SK-N-SH (cell line): ENCODE results near the gene HEMGN. TPM values are rescaled to one million over a fixed set of nuclear protein-coding genes. Genes with fewer than 3 reads are reported as not detected.
"Not testable (repeated sequence)": the region's sequence is repeated elsewhere in the genome, so short reads cannot be mapped to it uniquely, and the experiment has no call there.

ENCODE experiments used
- CTCF ChIA-PET: fragments of 300-600, 350-600 bp; formaldehyde crosslinking; extraction: SDS; loops from one replicate; lab custom pipeline; 2021; lab: Yijun Ruan, JAX
- POLR2A ChIA-PET: fragments of 350-600 bp; sonication (Branson Sonifier 250); formaldehyde crosslinking; extraction: SDS; loops from one replicate; lab custom pipeline; 2020; ENCODE audit warnings: antibody characterized with exemption, inconsistent platforms; lab: Yijun Ruan, JAX
- DNase-seq: peaks from one replicate; pipeline ENCODE4 v3.0.0; 2012
- H2AFZ ChIP-seq: fragments of 200-600 bp; sonication (generic); 2 replicates; pipeline ENCODE4 v1.8.1; 2016; ENCODE audit warnings: antibody characterized with exemption, mild to moderate bottlenecking, low read depth
- H3F3A ChIP-seq: fragments of 200-600 bp; sonication (generic); replicated peaks from 2 replicates; pipeline ENCODE3; 2016; ENCODE audit warnings: antibody characterized with exemption, mild to moderate bottlenecking; ENCODE audit not compliant: insufficient read depth
- H3K27ac ChIP-seq, 2 experiments: fragments of 200-500 bp in 1 of 2; fragments of 200-600 bp in 1 of 2; sonication (Bioruptor generic) in 1 of 2; sonication (generic), shearing (Covaris generic) in 1 of 2; 2 replicates each; pipeline versions ENCODE4 v1.5.1 to v1.6.1; 2014 to 2016; ENCODE audit warnings: low read depth in 2 of 2, inconsistent platforms in 1 of 2, low read length in 1 of 2, mild to moderate bottlenecking in 1 of 2, mixed read lengths in 1 of 2
- H3K27me3 ChIP-seq: fragments of 200-600 bp; sonication (generic), shearing (Covaris generic); 2 replicates; pipeline ENCODE4 v1.6.1; 2016; ENCODE audit warnings: mixed run types; ENCODE audit not compliant: insufficient read depth
- H3K36me3 ChIP-seq, 2 experiments: fragments of 200-500 bp in 1 of 2; fragments of 200-600 bp in 1 of 2; sonication (Bioruptor generic) in 1 of 2; sonication (generic) in 1 of 2; replicated peaks in 1 of 2; 2 replicates each; pipeline versions ENCODE3 to v1.5.1; 2014 to 2016; ENCODE audit warnings: low read length in 1 of 2, mild to moderate bottlenecking in 1 of 2; ENCODE audit not compliant: insufficient read depth in 2 of 2, control insufficient read depth in 1 of 2
- H3K4me1 ChIP-seq, 2 experiments: fragments of 200-500 bp in 1 of 2; fragments of 200-600 bp in 1 of 2; sonication (Bioruptor generic) in 1 of 2; sonication (generic), shearing (Covaris generic) in 1 of 2; 2 replicates each; pipeline versions ENCODE4 v1.5.1 to v1.6.1; 2014 to 2016; ENCODE audit warnings: low read depth in 1 of 2, low read length in 1 of 2, mixed run types in 1 of 2; ENCODE audit not compliant: insufficient read depth in 2 of 2, control insufficient read depth in 1 of 2
- H3K4me2 ChIP-seq: fragments of 200-600 bp; sonication (generic), shearing (Covaris generic); 2 replicates; pipeline ENCODE4 v1.6.1; 2017; ENCODE audit warnings: mixed run types
- H3K4me3 ChIP-seq, 2 experiments: fragments of 200-500 bp in 1 of 2; fragments of 200-600 bp in 1 of 2; sonication (Bioruptor generic) in 1 of 2; sonication (generic), shearing (Covaris generic) in 1 of 2; 2 replicates each; pipeline versions ENCODE4 v1.5.1 to v1.8.1; 2014 to 2016; ENCODE audit warnings: low read depth in 2 of 2, inconsistent platforms in 1 of 2, low read length in 1 of 2, mild to moderate bottlenecking in 1 of 2, mixed read lengths in 1 of 2, moderate library complexity in 1 of 2
- H3K79me2 ChIP-seq: fragments of 200-600 bp; sonication (generic); 2 replicates; pipeline ENCODE4 v1.8.1; 2017; ENCODE audit warnings: mild to moderate bottlenecking; ENCODE audit not compliant: insufficient read depth
- H3K9ac ChIP-seq: fragments of 200-600 bp; sonication (generic); 2 replicates; pipeline ENCODE4 v1.6.1; 2017; ENCODE audit warnings: mixed run types
- H3K9me2 ChIP-seq: fragments of 200-600 bp; sonication (generic); 2 replicates; pipeline ENCODE4 v1.6.1; 2017; ENCODE audit warnings: mixed run types
- H3K9me3 ChIP-seq: fragments of 200-600 bp; sonication (generic); 2 replicates; pipeline ENCODE4 v1.6.1; 2017; ENCODE audit warnings: mixed run types, mild to moderate bottlenecking, moderate library complexity
- H4K20me1 ChIP-seq: fragments of 200-600 bp; sonication (generic); 2 replicates; pipeline ENCODE4 v1.6.1; 2017; ENCODE audit warnings: mild to moderate bottlenecking, mixed run types; ENCODE audit not compliant: insufficient read depth
- CTCF ChIP-seq: fragments of 200-600 bp; sonication (generic); IDR thresholded peaks from 2 replicates; pipeline ENCODE4 v1.6.1; 2017; ENCODE audit warnings: antibody characterized with exemption, mild to moderate bottlenecking, moderate library complexity
- GABPA ChIP-seq: IDR thresholded peaks from 2 replicates; pipeline ENCODE4 v1.4.0; 2012; ENCODE audit warnings: low read depth, mild to moderate bottlenecking
- JUND ChIP-seq: IDR thresholded peaks from 2 replicates; pipeline ENCODE4 v1.4.0; 2012
- PBX3 ChIP-seq: IDR thresholded peaks from 2 replicates; pipeline ENCODE4; 2012
- RAD21 ChIP-seq: IDR thresholded peaks from 2 replicates; pipeline ENCODE4 v1.6.1; 2012; ENCODE audit warnings: mild to moderate bottlenecking, low read length
- REST ChIP-seq: IDR thresholded peaks from 2 replicates; pipeline ENCODE4 v1.6.1; 2012; ENCODE audit warnings: mild to moderate bottlenecking, low read depth, low read length, moderate library complexity
- RXRA ChIP-seq: IDR thresholded peaks from 2 replicates; pipeline ENCODE4 v1.4.0; 2012; ENCODE audit warnings: low read depth, mild to moderate bottlenecking, borderline replicate concordance
- SMC3 ChIP-seq: IDR thresholded peaks from 2 replicates; pipeline ENCODE4 v1.6.1; 2012; ENCODE audit warnings: low read depth, low read length, improper control_type of control experiment
- WGBS: methylation state at CpG from one replicate; pipeline ENCODE4 v1.1.6; 2017; ENCODE audit warnings: low lambda C conversion rate; 5-methylcytosine and 5-hydroxymethylcytosine counted together
- polyA plus RNA-seq, 3 experiments: library from polyadenylated mRNA; depleted of rRNA; stranded (reverse); fragments of >200 nt; gene quantifications; 2 replicates each; pipeline ENCODE4 v1.2.3, GENCODE V29; 2012

The HEMGN gene
- polyA plus RNA-seq, 1 of the 3 experiments (the other 2 are of a cell fraction): not detected

- Histone ChIP-seq H3K4me3 (no peak overlapping the region; a peak in 1 of 4 replicates), H3K9ac (no peak overlapping the region), H3K79me2 (no peaks in the 10 kb centered on the region), H3K9me2 (no peaks in the 10 kb centered on the region), H3K27ac (no peak overlapping the region)
- DNase-seq: peak; percentile 58
- POLR2A ChIA-PET: no interaction called here
- no peak for TF ChIP-seq GABPA
- TF ChIP-seq SMC3: peak; percentile 51
- peak; percentile 55 for TF ChIP-seq RAD21
- no peak for TF ChIP-seq PBX3
- TF ChIP-seq CTCF: peak; percentile 56
- no peak for TF ChIP-seq RXRA
- TF ChIP-seq REST: no peak
- TF ChIP-seq JUND: no peak
- TF ChIP-seq, all 33 proteins: peak for 3
- Histone ChIP-seq H3K9me3 (no peaks in the 10 kb centered on the region), H3K4me2 (no peak overlapping the region), H2AFZ (no peak overlapping the region), H3K4me1 (no peaks in the 10 kb centered on the region), H4K20me1 (no peaks in the 10 kb centered on the region), H3K27me3 (no peaks in the 10 kb centered on the region; the same call in 1 of the 2 replicates), H3F3A (no peaks in the 10 kb centered on the region), H3K36me3 (no peaks in the 10 kb centered on the region)
- CTCF ChIA-PET: interaction anchor here (0.6 to 3.7 kb wide), 7 partner anchors 9 to 457 kb away, joined by 3 to 20 read pairs (median 4); partner anchors contain the start of gene TRMO
These were observed 16.6 kb upstream of the HEMGN start for GRCh38 chr9:97954550-97954989.

- H3K4me2 ChIP-seq, H3K9ac ChIP-seq, H3K4me3 ChIP-seq, H3K4me1 ChIP-seq, H3K79me2 ChIP-seq, H3K9me2 ChIP-seq, H3K27me3 ChIP-seq, H3K36me3 ChIP-seq, H3K27ac ChIP-seq, H4K20me1 ChIP-seq, H3F3A ChIP-seq, H3K9me3 ChIP-seq, H2AFZ ChIP-seq, DNase-seq: not testable (repeated sequence)
- ChIA-PET CTCF (interaction anchor here (0.9 kb wide), 2 partner anchors 21 to 27 kb away, joined by 3 to 4 read pairs; no protein-coding TSS in a partner anchor), POLR2A (interaction anchor here (0.7 kb wide), 1 partner anchor 33 kb away, joined by 3 read pairs; no protein-coding TSS in a partner anchor)
- 13% methylated on average over 4 of the region's 5 CpGs for whole genome bisulfite sequencing
These were observed 12.9 kb upstream of the HEMGN start for GRCh38 chr9:97950873-97951272.

- H2AFZ ChIP-seq, H4K20me1 ChIP-seq, POLR2A ChIA-PET, H3K4me3 ChIP-seq, H3K27ac ChIP-seq, DNase-seq, H3K4me1 ChIP-seq, H3F3A ChIP-seq, H3K36me3 ChIP-seq, CTCF ChIA-PET, H3K9ac ChIP-seq, H3K4me2 ChIP-seq, H3K9me2 ChIP-seq, H3K9me3 ChIP-seq, H3K79me2 ChIP-seq, H3K27me3 ChIP-seq: not testable (repeated sequence)
- 7% methylated on average over 2 of the region's 2 CpGs for WGBS
These were observed 9.1 kb upstream of the HEMGN start for GRCh38 chr9:97947094-97947493.

GRCh38 chr9:97945470-97945869 is 7.5 kb upstream of the HEMGN start:
- H3K4me3 ChIP-seq, DNase-seq, H3K9me3 ChIP-seq, H3K27me3 ChIP-seq, H3K27ac ChIP-seq, H3F3A ChIP-seq, H3K4me1 ChIP-seq, H2AFZ ChIP-seq, H4K20me1 ChIP-seq, H3K36me3 ChIP-seq, H3K9ac ChIP-seq, H3K4me2 ChIP-seq, H3K79me2 ChIP-seq, CTCF ChIA-PET, H3K9me2 ChIP-seq, POLR2A ChIA-PET: not testable (repeated sequence)
- 2% methylated on average over 2 of the region's 2 CpGs for WGBS
